Activated effector memory CD4-positive, alpha-beta T cell treated with Interleukin-2 at 50 U/mL for 16 hours (primary cell): ENCODE results near the gene ALOX15B.

Experiments
- DNase-seq: peaks from one replicate; pipeline ENCODE4 v3.0.0-alpha.2; 2020

ALOX15B gene

DNA sequence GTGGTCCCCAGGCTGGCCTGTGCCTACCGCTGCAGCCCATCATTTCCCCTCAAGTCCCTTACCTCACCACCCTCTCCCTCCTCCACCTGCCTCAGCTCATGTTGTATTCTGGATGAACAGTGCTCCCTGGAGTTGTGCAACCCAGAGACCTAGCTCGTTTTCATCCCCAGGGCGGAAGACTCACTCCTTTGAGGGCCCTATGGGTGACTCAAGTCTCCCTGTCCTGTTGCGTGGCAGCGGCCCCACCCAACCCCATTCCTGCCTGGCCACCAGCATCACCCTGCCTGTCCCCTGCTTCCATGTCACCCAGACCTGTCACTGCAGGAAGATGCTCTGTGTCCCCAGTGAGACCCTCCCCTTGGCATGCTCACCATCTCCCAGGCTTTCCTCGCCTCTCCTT is 45.4 kb downstream of the ALOX15B start:
- no peak for DNase-seq

- DNase-seq, result no peak
Observed at GRCh38 chr17:8087075-8087951, 48.5 kb downstream of the ALOX15B start, which contains the start of gene ALOX12B. TSS of gene ALOX12B (minus strand) at chr17:8087716. CDS start at chr17:8087442, 274 bp downstream.

GRCh38 chr17:8087952-8088230 is 49.0 kb downstream of the ALOX15B start:
- no peak for DNase-seq

DNA sequence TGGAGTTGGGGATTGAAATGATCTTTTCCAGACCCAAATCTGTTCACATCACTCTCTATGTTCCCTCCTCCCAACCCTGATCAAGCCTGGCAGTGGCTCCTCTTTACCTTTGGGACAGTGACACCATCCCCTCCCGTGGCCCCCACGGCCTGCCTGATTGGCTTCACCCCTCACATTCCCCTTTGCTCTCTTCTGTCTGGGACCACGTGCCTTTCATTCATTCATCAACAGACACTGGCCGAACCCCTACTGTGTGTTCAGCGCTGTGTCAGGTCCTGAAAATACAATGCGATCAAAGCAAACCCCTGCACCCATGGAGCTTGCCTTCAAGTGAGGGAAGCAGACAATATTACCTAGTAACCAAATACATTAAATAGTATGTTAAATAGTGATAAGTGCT is 50.9 kb downstream of the ALOX15B start:
- no peak for DNase-seq

- DNase-seq, result no peak
Observed at GRCh38 chr17:8091033-8091687, 52.3 kb downstream of the ALOX15B start.

DNA sequence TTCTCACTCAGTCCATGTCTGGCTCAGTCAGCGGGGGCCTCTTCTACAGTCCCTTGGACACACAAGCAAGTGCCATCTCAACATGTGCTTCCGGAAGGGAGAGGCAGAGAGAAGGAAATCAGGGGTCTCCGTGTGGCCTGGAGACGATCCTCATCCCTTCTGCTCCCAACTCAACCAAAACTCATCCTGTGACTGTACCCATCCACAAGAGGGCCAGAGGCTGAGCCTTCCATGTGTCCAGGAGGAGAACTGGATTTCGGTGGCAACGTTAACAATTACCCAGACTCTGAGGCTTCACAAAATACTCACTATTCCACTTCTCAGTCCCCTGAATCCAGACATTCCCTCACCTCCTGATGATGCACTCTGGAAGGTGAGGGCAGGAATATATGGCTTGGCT is 56.5 kb downstream of the ALOX15B start:
- DNase-seq, result no peak

- no peak for DNase-seq
Observed at GRCh38 chr17:8096541-8096940, 57.7 kb downstream of the ALOX15B start.
